HG03378 (cell line): Measurements from ENCODE around the gene OBI1.
A peak's percentile ranks its signal among the peaks of the same experiment; 100 is the strongest.

ENCODE experiments used
- ATAC-seq: cut with Tn5 transposase; IDR thresholded peaks from one replicate; pipeline ENCODE4 v1.9.1; 2021; ENCODE audit warnings: mild to moderate bottlenecking, moderate library complexity; ENCODE audit not compliant: unreplicated experiment

The OBI1 gene, protein sequence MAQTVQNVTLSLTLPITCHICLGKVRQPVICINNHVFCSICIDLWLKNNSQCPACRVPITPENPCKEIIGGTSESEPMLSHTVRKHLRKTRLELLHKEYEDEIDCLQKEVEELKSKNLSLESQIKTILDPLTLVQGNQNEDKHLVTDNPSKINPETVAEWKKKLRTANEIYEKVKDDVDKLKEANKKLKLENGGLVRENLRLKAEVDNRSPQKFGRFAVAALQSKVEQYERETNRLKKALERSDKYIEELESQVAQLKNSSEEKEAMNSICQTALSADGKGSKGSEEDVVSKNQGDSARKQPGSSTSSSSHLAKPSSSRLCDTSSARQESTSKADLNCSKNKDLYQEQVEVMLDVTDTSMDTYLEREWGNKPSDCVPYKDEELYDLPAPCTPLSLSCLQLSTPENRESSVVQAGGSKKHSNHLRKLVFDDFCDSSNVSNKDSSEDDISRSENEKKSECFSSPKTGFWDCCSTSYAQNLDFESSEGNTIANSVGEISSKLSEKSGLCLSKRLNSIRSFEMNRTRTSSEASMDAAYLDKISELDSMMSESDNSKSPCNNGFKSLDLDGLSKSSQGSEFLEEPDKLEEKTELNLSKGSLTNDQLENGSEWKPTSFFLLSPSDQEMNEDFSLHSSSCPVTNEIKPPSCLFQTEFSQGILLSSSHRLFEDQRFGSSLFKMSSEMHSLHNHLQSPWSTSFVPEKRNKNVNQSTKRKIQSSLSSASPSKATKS

DNA sequence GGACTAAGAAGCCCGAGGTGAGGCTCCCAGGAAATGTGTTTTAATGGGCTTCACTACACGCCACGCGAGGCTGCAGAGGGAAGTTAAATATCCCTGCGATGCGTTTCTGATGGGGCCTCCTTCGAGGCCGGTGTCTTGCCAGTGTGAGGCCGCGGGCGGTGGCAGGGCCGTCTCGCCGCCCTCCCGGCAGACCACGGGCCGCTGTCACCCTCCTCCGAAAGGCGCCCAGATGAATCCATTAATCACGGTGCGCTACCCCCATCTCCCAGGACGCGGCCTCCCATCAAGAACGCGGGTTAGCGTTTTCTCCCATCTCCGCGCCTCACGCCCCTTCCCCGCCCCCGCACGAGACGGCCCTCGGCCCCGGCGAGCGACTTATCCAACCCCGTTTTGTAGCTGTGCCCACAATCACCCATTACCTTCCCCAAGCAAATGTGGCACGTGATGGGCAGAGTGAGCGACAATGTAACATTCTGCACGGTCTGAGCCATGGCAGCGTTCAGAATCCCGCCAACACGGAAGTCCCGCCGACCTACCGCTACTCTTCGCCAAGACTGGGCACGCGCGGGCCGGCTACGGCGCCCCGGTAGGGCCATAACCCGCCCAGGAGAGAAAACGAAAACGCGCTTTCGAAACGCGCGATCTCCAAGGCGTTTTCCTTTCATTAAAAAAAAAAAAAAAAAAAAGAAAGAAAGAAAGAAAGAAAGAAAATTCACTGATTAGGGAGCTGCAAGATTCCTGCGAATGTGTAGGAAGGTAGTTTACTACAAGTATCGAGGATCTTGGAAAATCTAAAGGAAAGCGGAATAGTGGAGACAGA is at the start of gene OBI1:
Gene OBI1 (minus strand): TSS at position 526 of the 820 bp plus-strand sequence. CDS start 35 bp downstream, at position 491.
- ATAC-seq = peak; percentile 70

DNA sequence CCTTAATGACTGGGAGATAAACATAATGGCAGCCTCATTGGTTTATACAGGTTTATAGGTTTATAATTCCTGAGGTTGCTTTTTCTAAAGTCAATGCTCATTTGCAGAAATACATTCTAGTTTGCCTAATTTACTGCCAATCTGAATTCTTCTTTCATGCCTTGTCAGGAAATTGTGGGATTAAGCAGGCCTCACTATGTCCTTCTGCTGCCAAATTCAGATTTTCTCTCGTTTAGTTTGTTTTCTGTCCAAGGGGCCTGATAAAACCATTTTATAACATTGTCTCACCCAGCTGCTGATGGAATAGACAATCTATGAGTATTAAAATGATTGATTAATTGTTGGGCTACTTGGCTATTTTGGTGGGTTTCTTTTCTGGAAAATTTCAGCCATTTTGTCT is 42.4 kb upstream of the OBI1 start:
- ATAC-seq = no peak

DNA sequence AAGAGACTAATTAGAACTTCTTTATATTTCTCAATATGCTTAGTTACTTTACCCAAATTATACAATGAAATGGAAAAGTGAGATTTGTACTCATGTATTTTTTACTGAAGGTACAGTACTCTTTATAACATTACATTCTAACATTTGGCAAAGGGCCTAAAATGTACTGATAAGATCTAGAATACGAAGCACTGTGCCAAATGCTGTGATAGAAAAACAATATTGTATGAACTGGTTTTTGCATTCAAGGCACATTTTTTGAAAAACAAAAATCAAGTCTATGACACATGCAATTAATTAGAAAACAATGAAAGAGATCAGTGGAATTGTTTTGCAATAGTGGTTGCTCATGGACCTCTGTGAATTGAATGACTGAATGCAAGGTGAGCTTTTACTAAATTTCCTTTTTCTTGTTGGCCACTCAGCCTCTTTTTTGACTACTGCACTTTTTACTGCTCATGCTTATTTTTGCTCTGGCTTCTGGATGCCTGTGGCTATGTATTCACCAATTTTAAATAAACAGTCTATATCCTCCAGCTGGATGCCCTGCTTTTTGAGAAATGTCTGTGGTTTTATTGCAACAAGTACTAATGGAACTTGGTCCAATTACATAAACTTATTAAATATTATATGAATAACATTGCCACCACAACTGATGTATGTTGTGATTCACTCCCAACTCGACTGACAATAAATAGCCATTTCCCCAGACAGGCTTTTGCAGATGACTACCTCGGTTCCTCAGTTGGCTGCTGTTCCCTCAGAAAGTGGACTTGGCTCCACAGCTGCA is 41.4 kb upstream of the OBI1 start:
- ATAC-seq = no peak

DNA sequence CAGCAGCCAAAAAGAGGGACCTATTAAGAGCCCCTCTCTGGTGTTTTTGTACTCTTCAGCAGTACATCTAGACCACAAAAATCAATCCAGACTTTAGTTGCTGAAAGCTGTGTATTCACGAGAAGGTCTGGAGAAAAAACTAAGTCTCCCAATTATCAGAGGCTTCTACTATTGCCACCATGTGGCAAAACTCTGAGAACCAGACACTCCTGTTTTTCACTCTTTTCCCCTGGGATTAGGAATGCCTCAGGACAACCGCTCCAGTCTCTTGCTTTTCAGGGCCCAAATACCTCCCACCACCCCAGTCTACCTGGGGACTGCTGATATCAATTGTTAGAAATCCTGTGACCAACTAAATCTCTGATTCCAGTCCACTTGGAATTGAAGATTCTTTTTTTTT is 30.1 kb upstream of the OBI1 start:
- no peak for ATAC-seq

DNA sequence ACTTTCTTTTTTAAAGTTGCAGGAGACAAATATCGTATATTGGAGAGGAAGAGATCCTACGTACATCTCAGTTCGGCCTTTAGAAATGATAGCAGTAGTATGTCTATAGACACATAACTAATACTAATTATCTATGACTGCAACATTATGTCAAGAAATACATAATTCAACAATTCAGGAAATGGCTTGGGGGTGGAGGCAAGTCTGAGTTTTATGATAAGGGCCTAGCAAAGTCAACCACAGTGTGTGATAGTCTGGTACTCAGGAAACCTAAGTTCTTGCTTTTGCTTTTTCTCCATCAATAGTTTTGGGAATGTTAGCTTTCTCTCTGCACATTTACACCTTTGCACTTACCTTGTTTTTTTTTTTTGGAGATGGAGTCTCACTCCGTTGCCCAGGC is 27.5 kb upstream of the OBI1 start:
- ATAC-seq = no peak

DNA sequence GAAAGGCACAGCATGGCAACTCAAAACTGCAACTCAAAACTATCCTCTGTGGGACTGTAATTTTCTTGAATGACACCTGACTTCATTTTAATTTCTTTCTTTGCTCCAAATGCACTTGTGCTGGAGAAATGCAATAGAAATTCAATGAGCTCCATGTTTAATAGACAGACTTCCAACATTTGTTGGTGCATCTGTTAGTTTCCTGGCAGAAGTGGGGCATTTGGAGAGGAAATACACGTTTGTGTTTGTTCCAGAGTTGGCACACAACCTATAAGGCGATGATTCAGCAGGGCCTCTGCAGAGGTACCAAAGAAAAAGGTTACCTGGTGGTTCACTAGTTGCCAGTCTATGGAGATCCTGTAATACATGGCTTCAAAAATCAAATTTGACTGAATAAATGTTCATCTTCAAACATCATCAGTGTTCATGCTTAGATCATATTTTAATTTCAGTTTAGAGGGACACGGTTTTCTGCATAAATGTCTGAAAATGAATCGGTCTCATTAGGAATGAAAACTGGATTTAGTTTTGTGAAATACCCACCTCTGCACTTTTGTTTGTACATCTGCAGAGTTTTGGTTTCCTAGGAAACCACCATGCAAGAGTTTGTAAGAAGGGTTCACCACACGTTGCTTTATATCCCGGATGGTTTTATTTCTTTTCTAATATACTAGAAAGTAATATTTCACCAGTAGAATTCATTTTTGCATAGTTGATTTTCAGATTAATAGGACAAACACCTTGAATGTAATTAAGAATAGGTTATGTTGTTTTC is 21.8 kb upstream of the OBI1 start:
- no peak for ATAC-seq

DNA sequence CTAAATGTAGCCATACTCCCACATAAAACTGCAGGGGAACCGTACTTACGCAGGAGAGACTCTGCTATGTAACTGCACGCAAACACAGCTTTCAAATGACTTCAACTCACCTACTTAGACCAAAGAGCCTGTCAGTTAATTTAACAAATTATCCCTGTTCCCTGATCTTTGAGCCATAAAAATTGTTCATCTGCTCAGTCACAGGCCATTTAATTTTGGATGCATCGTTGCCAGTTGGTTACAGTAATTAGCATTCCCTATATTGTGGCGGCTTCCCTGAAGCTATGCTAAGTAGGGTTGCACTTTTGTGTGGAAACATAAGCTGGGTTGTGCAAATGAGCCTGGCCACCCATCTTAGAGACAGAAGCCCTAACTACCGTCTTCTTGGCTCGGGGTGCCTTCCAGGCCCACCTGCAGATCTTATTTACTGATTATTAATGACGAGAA is 21.2 kb upstream of the OBI1 start:
- no peak for ATAC-seq

DNA sequence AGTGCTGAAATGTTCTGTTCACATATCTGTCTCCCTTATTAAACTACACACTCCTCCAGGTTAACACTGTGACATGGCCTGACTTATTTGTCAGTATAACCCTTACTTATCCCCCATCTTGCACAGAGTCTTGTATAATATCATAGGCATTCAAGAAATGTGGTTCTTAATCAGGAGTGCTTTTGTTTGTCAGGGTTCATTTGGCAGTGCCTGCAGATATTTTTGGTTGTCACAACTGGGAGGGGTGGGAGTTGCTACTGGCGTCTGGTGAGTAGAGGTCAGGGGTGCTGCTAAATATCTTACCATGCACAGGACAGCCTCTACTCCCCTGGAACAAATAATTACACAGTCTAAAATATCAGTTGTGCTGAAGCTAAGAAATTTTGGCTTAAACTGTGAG is 20.4 kb upstream of the OBI1 start:
- ATAC-seq = no peak

DNA sequence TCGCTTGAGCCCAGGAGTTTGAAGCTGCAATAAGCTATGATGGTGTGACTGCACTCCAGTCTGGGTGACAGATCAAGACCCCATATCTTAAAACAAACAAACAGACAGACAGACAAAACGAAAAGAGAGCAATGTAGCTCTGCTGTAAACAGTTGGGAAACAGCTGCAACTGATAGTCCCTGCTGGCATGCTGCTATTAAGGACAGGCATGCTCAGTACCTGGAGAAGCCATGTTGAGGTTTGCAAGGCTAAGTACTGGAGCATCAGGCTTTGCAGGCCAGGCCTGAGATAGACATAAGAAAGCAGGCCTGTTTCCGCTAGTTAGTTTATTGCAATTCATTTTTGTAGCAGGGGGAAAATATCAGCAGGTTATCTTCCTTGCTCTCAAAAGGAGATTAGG is 16.2 kb upstream of the OBI1 start:
- ATAC-seq = no peak

DNA sequence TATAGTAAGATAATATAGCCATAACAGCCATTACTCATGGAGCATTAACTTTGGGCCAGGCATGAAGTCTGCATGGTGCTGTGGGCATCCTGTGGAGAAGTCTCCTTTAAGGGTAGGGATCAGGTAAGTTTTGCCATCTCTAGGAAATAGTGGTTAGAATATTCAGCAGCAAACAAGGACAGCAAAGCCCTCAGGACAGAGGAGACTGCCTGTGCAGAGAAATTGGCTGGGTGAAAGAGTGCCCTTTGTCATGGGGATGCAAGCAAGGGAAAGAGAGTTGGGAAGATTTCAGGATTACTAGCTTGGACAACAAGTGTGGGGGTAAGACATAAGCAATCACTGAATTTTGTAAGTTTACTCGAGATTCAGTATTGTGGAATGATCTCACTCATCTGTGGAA is 15.7 kb upstream of the OBI1 start:
- ATAC-seq = no peak

DNA sequence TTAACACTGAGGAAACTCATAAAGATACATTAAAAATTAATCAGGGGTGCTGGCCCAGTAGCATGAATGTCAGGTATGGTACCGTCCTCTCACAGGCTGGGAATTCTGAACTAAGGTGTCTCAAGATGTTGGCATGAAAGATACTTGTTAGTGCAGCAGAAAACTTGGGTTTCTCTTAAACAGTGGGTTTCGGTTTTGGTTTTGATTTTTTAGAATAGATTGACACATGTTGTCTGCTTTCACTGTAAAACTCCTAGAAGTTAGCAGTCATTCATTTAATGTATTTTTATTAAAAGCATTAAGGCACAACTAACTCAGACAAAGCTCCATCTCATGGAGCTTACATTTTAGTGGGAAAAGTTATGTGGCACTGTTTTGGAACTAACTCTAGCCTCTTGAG is 3.5 kb upstream of the OBI1 start:
- ATAC-seq = peak; percentile 32

DNA sequence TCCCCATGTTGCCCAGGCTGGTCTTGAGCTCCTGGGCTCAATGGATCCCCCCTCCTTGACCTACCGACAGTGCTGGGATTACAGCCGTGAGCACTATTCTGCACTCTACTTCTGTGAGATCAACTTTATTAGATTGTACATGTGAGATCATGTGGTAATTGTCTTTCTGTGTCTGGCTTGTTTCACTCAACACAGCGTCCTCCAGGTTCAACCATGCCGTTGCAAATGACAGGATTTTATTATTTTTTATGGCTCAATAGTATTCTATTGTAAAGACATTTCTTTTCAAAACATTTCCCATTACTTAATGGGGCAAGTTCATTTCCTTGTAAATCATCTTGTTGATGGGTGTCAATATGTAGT is 1.5 kb upstream of the OBI1 start:
- no peak for ATAC-seq

DNA sequence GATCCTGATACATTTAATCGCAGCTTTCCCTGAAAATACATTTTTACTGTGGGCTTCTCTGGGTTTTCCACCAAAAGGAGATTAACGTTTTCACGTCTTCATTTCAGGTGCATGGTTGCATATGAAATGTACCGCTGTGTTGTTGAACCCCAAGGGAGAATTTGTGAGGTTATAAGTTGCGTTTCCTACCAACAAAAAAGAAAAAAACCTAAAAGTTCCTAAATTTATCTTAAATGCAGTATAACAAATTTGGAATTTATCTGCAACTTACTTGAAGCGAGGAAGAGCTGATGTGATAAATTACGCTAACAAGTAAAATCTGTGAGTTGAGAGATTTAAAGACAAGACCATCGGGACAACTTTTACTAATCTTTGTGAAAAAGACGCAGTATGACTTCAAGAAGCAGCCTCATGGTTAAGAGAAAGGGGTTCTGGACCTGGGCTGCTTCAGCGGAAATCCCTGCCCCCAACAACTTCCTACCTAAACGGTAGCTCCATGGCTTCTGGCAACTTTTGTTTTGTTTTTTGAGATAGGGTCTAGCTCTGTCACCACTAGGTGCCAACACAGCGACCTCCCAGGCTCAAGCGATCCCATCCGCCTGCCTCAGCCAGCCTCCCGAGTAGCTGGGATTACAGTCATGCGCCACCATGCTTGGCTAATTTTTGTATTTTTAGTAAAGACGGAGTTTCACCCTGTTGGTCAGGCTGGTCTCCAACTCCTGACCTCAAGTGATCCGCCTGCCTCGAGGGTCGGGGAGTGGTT is 958 bp upstream of the OBI1 start:
- ATAC-seq = no peak

DNA sequence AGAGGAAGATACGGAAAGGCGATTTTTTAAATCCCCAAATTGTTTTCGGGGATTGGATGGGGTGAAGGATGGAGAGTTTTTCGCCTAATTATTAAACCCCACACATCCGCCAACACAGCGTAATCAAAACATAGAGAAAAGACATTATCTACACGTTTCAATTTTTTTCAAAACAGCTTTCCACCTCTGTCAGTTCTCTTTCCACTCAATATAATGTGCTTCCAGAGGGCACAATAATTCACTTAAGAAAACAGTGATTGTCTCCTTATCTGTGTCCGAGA is 435 bp upstream of the OBI1 start:
- no peak for ATAC-seq

DNA sequence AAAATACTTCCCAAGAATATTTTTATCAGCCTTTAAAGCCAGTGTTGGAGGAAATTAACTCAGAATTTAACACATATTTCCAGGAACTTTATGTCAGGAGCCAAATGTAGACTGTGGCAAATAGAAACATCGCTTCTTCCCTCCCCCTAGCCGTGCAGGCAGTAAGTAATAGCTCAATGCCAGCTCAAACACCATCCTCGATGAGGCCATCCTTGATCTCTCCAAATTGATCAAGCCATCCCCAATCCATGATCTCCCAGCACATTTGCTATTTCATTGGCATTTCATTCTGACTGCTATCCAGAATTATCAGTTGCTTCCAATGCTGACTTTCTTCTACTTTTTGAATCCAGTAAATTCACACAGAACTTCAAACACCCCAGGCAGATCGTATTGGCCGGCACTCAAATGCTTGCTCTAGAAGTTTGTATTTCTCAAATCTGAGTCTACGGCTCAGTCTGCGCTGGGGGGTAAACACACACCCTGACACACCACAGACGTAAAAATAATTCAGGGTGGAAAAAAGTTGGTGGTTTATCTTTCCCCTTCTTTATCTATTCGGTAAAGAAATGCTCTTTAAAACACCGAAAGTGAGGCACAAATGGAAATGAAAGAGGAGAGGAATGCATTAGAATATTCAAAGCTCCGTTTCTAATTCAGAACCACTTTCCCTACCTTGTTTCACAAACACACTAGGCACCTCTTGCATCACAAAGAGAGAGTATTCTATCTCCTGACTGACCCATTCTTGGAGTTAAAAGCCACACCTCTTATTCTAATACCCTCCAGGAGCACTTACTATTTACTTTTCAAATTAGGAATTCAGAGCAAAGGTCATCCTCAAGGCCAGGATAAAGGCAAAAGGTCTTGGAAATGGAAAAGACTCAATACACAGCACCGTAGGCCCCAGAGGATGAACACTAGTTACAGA is 991 bp downstream of the OBI1 start:
- ATAC-seq = peak; percentile 19

DNA sequence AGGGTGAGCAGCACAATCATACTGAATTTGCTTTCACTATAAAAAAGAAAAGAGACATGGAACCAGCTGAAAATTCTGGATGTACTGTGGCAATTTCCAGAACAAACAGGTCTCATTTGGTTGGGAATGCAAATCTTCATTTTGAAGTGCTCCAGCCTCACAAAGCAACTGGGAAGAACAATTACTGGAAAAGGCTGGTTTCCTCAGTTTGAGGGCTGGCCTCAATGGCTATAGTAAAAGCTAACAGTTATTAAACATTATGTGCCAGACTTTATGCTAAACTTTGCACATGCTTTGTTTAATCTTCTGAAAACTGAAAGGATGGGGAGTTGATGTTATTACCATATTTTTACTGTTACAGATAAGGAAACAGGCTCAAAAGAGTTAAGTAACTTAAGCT is 3.0 kb downstream of the OBI1 start:
- ATAC-seq = no peak

DNA sequence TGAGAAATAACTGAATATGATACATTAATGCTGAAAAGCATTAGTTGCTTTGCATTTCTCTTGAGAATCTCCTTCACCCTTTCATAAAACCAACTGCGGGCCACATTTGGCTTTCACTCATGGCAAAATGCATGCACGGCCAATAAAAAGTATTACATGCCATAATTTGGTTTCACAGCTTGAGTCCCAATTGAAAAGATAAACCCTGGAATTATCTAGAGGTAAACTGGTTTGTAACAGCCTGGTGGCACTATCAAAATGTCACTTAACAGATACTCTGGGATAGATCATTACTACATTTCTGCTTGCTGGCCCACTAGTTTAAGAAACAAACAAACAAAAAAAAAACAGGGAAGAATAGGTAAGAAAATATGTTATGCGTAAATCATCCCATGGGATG is 3.9 kb downstream of the OBI1 start:
- no peak for ATAC-seq

DNA sequence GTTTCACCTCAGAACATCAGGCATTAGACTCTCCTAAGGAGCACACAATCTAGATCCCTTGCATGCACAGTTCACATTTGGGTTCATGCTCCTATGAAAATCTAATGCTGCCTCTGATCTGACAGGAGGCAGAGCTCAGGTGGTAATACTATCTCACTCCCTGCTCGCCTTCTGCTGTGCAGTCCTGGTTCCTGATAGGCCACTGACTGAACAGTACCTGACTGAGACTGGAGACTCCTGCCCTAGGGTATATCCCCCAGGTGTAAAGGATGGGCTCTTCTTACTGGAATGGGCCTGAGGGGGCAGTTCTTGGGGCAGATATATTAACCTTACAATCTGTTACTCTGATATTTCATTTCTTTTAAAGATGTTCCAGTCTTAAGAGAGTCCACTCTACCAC is 6.3 kb downstream of the OBI1 start:
- ATAC-seq = no peak

DNA sequence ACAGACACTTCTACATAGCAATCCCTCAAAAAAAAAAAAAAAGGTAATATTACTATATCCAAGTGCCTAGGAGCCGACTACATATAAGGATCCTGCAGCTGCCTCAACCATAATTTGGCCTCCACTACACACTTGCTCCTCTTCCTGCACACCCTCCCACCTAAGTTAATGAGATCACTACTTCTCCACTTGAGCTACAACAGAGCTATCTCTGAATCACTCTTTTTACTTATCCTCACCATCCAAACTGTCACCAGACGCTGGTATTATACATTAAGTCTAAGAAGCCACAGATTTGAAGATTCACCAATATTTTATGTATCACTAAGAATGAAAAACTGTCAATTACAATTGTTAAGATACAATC is 8.3 kb downstream of the OBI1 start:
- no peak for ATAC-seq
